ENCODE results near the gene RNU6-7. TPM values are rescaled to one million over a fixed set of nuclear protein-coding genes. Genes with fewer than 3 reads are reported as not detected.

Gene RNU6-7
- under 0.01 TPM in 1 of 2 replicates, not detected in the other for total RNA-seq (2016; rRNA removed; fragmentation: Illumina TruSeq; extraction: Trizol)
- under 0.01 TPM in 2 replicates for total RNA-seq (2016; cell fraction: cytosol; rRNA removed; fragmentation: Illumina TruSeq; extraction: Trizol; ENCODE audit: low read depth)
- under 0.01 TPM in 1 of 2 replicates, not detected in the other for total RNA-seq (2016; cell fraction: insoluble cytoplasmic fraction; rRNA removed; fragmentation: Illumina TruSeq; extraction: Trizol)
- under 0.01 TPM in 1 of 2 replicates, not detected in the other for total RNA-seq (2016; cell fraction: membrane; rRNA removed; fragmentation: Illumina TruSeq; extraction: Trizol)
- total RNA-seq (2016; cell fraction: nucleus; rRNA removed; fragmentation: Illumina TruSeq; extraction: Trizol) = not detected in 2 replicates
- polyA plus RNA-seq (2011; rRNA removed) = not detected in 2 replicates
- not detected in 2 replicates for polyA plus RNA-seq (2011; cell fraction: cytosol; rRNA removed)
- not detected in 2 replicates for polyA plus RNA-seq (2011; cell fraction: nucleus; rRNA removed)
- not detected in 2 replicates for polyA plus RNA-seq (2012)
- polyA plus RNA-seq (2016; cell fraction: cytosol; fragmentation: Illumina TruSeq; extraction: Trizol; ENCODE audit: low read depth) = not detected in 2 replicates
- not detected in 2 replicates for polyA plus RNA-seq (2016; cell fraction: insoluble cytoplasmic fraction; fragmentation: Illumina TruSeq; extraction: Trizol; ENCODE audit: low read depth)
- not detected in 2 replicates for polyA plus RNA-seq (2016; cell fraction: membrane; fragmentation: Illumina TruSeq; extraction: Trizol; ENCODE audit: low read depth)
- not detected in 2 replicates for polyA plus RNA-seq (2016; cell fraction: nucleus; fragmentation: Illumina TruSeq; extraction: Trizol; ENCODE audit: insufficient read depth, low read depth)
- polyA minus RNA-seq (2011; rRNA and poly(A)+ RNA removed; ENCODE audit: low replicate concordance) = under 0.01 TPM in 1 of 2 replicates, not detected in the other
- not detected in 2 replicates for polyA minus RNA-seq (2011; cell fraction: cytosol; rRNA and poly(A)+ RNA removed)
- polyA minus RNA-seq (2011; cell fraction: nucleus; rRNA and poly(A)+ RNA removed) = not detected in 2 replicates
- percentile 54 among the genes with signal in this experiment for Bru-seq, nascent RNA
- BruChase-seq, experiment 1, labeled RNA remaining after a 6-hour chase = not detected
- percentile 43 among the genes with signal in this experiment for BruChase-seq, experiment 2, labeled RNA remaining after a 2-hour chase
- long read RNA-seq, experiment 1 = 0 reads
- long read RNA-seq, experiment 2 = 0 reads

DNA sequence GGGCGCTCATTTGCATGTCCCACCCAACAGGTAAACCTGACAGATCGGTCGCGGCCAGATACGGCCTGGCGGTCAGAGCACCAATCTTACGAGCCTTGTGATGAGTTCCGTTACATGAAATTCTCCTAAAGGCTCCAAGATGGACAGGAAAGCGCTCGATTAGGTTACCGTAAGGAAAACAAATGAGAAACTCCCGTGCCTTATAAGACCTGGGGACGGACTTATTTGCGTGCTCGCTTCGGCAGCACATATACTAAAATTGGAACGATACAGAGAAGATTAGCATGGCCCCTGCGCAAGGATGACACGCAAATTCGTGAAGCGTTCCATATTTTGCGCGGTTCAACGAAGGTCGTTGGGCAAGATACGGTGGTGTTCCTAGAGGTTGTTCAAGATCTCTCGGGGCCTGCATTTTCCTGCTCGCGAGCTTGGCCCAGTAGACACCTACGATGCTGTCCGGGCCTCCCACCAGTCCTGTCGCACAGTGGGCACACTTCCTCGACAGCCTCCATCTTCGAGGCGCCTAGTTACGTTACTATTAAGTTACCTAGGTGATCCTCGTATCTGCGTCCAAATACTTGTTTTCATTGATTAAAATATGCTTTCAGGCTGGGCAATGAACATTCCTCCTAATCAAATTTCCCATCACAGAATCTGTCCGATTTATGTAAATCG is at the start of gene RNU6-7:
Gene RNU6-7 (plus strand): TSS at position 230 of the 675 bp plus-strand sequence.
- H3K4me3 ChIP-seq (replicated peaks in 1 of 3; ENCODE audit: insufficient read depth in 1 of 3, low read depth in 2 of 3, low read length in 3 of 3) = peak within 1 kb of the TSS; percentile 69 to 81 (median 75)
- H3K27me3 ChIP-seq (ENCODE audit: control insufficient read depth in 1 of 2, insufficient read depth in 2 of 2, low read length in 2 of 2) = no peaks in the 10 kb centered on the region; a peak in 1 of 5 replicates
- in situ Hi-C loops (cut with HindIII; ENCODE audit: extremely low pct_ligation_motif_present, low pct_unique_long_range_greater_than_20kb) (loop anchor here (5.0 kb wide), 1 partner anchor 125 kb away; the partner anchor contains the start of gene ARHGAP5), intact Hi-C loops (cut with micrococcal nuclease; ENCODE audit: unreplicated experiment) (loop anchor here (1.0 to 10.0 kb wide), 10 partner anchors 23 to 1580 kb away; partner anchors contain the start of genes DTD2, HECTD1, NUBPL and SCFD1)
- ChIA-PET POLR2A (interaction anchor here (2.3 to 3.0 kb wide), 2 partner anchors 125 to 744 kb away, joined by 11 to 89 read pairs; partner anchors contain the start of genes ARHGAP5 and DTD2), CTCF (ENCODE audit: low intra/inter-chr PET ratio, low total read pairs) (no interaction called here)
- H4K20me1 ChIP-seq (ENCODE audit: insufficient read depth, low read length) = no peaks in the 10 kb centered on the region
- H2AFZ ChIP-seq (ENCODE audit: low read length) = peak within 1 kb of the TSS; percentile 90
- DNase-seq (ENCODE audit: low spot score) = peak; percentile 61
- H3K27ac ChIP-seq (ENCODE audit: extremely low read length, insufficient read depth, low read length) = peak within 1 kb of the TSS; percentile 87
- H3K36me3 ChIP-seq (replicated peaks in 1 of 2; ENCODE audit: control insufficient read depth in 1 of 2, insufficient read depth in 2 of 2, low read length in 2 of 2) = no peaks in the 10 kb centered on the region
- H3K9ac ChIP-seq (ENCODE audit: insufficient read depth, low read depth, low read length) = peak within 1 kb of the TSS; percentile 91
- 1% methylated on average over 39 of the region's 40 CpGs for whole genome bisulfite sequencing (ENCODE audit: low lambda C conversion rate)
- H3K9me3 ChIP-seq (ENCODE audit: low read length) = no peaks in the 10 kb centered on the region
- peak; percentile 32 for ATAC-seq
- FAIRE-seq = no peak
- no peaks in the 10 kb centered on the region for H3K79me2 ChIP-seq (ENCODE audit: insufficient read depth, low read length)
- peaks cover 21% of the 10 kb centered on the region for H3K4me1 ChIP-seq (ENCODE audit: insufficient read depth, low read length)
- no TSS peak for BruUV-seq (replicated peaks)
- peak within 1 kb of the TSS; percentile 97 for H3K4me2 ChIP-seq (ENCODE audit: low read depth, low read length)
- TF ChIP-seq SKI (IDR thresholded peaks at IDR 0.05; ENCODE audit: partially characterized antibody) (no peak), FOSL2 (CRISPR knock-in tag; IDR thresholded peaks at IDR 0.05) (no peak; the same call in 1 of the 2 replicates), ZMAT3 (CRISPR knock-in tag; conservative IDR thresholded peaks at IDR 0.05) (peak; percentile 88), RXRA (CRISPR knock-in tag; IDR thresholded peaks at IDR 0.05) (peak; percentile 33; the same call in 1 of the 2 replicates), ZZZ3 (CRISPR knock-in tag; IDR thresholded peaks at IDR 0.05; ENCODE audit: borderline replicate concordance) (0 out of 2 replicates have a peak, but pooled peaks have one; percentile 24), ZFP62 (CRISPR knock-in tag; IDR thresholded peaks at IDR 0.05) (no peak), SOX13 (IDR thresholded peaks at IDR 0.05) (no peak; the same call in 1 of the 2 replicates), SOX13 (CRISPR knock-in tag; conservative IDR thresholded peaks at IDR 0.05 in 1 of 2, IDR thresholded peaks at IDR 0.05 in 1 of 2) (0 out of 4 replicates have a peak, but pooled peaks of 1 of the 2 experiments have one; percentile 47), GPBP1L1 (CRISPR knock-in tag; IDR thresholded peaks at IDR 0.05) (no peak), ZBTB14 (CRISPR knock-in tag; IDR thresholded peaks at IDR 0.05) (no peak), THAP11 (CRISPR knock-in tag; IDR thresholded peaks at IDR 0.05) (no peak; the same call in 1 of the 2 replicates), MZF1 (CRISPR knock-in tag; IDR thresholded peaks at IDR 0.05; ENCODE audit: borderline replicate concordance) (no peak), JDP2 (CRISPR knock-in tag; IDR thresholded peaks at IDR 0.05; ENCODE audit: borderline replicate concordance) (no peak; the same call in 1 of the 2 replicates)
- TF ChIP-seq, protein P1, sequence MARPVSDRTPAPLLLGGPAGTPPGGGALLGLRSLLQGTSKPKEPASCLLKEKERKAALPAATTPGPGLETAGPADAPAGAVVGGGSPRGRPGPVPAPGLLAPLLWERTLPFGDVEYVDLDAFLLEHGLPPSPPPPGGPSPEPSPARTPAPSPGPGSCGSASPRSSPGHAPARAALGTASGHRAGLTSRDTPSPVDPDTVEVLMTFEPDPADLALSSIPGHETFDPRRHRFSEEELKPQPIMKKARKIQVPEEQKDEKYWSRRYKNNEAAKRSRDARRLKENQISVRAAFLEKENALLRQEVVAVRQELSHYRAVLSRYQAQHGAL (CRISPR knock-in tag; IDR thresholded peaks at IDR 0.05; ENCODE audit: not compliant biosample characterization) = peak; percentile 47
